Left renal cortex interstitium (tissue), 4 donors: ENCODE data around the gene NADK. TPM values are rescaled to one million over a fixed set of nuclear protein-coding genes. Genes with fewer than 3 reads are reported as not detected.

ENCODE experiments used
- DNase-seq, 4 donors: peaks; one replicate each; pipeline ENCODE4 v3.0.0-alpha.2; 2013; ENCODE audit warnings: low read depth in 4 of 4, low spot score in 2 of 4, missing footprints in 1 of 4
- polyA plus RNA-seq, 4 donors: library from polyadenylated mRNA; unstranded; fragments of 120-200 nt; gene quantifications; one replicate each; pipeline ENCODE4 v1.2.1, GENCODE V29; 2013; ENCODE audit not compliant: insufficient read length in 4 of 4

The NADK gene
- polyA plus RNA-seq, 4 donors: 40.8 to 62.0 (median 50.9) TPM

DNA sequence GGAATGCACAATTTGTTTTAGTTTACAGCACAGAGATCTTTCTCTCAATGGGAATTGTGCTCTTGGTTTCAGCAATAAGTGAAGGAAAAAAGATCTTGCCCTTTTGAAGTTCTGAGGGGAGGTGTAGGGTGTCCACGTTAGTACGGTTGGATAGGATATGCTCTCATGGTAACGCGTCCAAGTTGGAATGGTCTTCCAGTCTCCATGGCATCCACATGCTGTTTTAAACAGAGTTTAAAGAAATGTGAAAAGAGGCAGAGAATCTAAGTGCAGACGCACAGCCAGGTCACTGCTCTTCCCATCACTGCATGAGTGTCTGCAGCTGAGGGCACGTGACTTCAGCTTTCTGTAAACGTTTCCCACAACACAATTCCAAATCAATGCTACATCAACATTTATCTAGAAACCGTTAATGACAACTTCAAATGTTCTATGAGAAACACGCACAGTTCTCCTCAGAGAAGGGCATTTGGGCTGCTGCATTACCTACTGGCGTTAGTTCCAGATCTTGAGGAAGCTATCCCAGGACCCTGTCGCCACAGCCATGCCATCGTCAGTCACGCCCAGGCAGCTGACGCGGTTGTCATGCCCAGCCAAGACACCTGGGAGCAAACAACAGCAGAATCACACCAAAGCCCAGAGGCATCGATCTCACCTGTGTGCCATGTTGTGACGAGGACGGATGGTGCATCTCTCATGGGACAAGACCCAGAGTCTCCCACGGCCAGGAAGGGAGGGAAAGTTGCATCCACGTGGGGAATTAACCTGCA is 8.8 kb upstream of the NADK start:
- no peak for DNase-seq

DNA sequence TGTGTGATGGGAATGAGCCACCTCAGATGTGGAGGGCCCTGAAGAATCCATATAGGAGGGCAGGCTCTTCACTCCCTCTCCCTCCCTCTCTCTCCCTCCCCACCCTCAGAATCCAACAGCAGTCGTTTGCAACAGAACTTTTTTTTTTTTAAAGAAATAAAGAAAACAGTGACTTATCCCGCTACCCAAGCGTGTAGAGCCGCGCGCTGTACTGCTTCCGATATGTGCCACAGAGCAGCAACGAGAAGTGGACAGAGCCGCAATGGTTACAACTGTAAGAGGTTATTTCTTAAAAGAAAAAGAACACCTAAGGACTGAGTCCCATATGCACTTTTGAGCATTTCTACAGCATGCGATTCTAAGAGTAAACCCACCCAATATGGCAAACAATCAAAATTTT is 7.4 kb upstream of the NADK start:
- no peak for DNase-seq

DNA sequence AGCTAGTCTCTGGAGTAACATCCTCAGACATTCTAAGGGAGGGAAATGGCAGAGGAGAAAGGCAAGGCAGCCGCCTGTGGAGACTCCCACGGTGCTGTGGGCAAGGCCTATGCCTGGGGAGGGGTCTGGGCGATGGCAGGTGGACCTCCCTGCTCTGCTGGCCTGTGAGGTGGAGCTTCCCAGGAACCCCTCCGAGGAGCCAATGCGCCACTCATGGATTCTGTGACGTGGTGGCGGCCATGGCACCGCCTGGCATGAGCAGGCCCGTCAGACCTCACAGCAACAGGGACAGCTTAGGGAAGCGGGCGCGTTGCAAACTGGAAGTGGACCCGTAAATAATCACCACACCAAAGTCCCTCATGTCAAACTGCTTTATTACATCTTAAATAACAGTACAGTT is 6.7 kb upstream of the NADK start:
- no peak for DNase-seq

DNA sequence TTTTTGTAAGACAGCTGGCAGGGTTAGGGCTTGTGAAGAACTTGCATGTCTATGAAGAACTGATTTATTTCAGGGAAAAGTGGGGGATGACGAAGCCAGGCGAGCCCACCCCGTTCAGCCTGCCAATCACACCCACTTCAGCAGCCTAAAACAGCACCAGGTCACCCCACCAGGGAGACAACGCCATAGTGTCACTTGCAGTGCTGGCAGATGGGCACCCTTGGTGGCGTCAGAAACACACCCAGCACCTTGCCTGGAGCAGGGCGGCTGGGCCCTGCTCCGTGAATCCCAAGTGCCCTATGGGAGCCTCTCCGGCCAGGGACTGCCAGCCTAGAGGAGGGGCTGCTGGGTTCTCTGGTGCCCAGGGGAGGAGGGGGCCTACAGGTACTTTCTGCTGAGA is 5.0 kb upstream of the NADK start:
- no peak for DNase-seq

DNA sequence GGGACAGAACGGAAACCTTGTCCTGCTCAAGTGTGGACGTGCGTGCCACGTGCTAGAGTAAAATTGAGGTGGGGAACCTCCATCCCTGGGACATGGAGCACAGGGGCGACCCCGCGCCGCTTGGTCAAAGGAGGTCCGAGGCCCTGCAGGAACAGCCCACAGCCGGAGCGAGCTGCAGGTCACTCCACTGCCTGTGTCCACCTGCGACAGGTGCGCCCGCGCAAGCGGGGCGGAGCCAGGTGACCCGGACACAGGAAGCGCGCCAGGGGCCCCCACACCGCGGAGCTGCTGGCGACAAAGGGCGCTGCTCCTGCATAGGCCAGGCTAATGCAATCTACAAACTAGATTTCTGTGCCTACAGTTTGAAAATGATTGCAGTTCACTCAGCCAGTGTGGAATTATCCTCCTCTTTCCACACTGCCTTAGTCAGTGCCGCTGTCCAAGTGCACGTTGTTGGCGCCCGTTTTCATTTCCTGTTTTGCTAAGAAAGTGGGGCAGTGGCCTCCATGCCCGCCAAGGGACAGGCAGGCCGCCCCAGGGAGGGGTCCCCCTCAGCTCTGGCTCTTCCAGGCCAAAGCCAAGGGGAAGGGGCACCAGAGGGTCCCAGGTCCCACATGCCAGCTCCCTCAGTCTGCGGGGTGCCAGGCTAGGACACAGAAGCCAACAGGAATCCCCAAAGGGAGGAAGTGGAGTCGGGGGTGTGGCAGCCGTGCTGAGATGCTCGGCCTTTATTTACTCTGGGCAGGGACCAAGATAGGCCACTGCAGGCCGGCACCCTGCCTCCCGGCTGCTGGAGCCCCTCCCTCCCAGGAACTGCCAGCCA is 4.3 kb upstream of the NADK start:
- no peak for DNase-seq

DNA sequence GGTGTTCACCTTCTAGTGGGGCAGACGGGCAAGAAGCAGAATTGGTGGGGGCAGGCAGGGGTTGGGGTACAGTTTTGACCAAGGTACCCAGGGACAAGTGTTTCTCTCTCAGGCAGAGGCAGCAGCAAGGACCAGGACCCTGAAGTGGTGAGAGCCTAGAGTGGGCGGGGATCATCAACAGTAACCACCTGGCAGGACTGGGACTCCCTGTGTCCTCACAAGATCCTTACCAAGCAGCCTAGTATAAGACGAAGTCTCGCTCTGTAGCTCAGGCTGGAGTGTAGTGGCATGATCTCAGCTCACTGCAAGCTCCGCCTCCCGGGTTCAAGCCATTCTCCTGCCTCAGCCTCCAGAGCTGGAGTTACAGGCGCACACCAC is 3.2 kb upstream of the NADK start:
- no peak for DNase-seq

DNA sequence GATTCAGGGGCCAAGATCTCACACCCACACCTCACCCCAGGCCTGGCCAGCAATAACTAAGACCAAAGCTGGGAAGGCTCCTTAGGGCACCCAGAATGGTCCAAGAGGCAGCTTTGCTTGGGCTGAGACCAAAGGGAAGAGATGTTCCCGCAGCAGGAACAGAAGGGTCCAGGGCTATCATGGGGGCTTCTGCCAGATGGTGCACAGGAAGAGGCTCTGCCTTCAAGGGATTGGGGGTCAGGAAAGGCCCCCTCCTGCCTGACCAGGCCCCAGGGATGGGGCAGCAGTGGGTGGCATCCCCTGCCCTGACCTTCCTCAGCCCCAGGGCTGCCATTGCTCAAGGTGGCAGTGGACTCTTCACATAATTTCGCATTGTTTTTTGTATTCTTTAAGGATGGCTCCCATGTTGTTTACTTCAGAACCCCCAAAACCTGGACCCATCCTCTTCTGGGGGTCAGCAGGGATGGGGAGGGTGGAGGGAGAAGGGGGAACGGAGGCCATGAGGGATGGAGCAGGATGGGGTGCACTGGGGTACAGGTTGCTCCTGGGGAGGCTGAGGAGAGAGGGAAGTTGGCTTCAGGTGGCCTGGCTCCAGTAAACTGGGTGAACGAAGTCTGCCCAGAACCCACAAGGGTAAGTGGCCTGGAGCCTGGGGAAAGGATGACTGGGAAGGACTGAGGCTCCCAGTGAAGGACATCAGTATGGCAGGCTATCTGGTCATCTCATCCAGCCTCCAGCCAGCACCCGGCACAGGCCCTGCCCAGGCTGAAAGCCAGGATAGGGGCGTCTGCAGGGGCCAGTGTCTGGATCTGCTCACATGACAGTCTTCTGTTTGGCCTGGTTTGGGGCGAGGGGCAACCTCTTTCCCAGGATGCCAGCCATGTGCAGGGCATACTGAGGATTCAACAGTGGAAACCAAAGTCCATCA is 2.6 kb upstream of the NADK start:
- DNase-seq: no peak

DNA sequence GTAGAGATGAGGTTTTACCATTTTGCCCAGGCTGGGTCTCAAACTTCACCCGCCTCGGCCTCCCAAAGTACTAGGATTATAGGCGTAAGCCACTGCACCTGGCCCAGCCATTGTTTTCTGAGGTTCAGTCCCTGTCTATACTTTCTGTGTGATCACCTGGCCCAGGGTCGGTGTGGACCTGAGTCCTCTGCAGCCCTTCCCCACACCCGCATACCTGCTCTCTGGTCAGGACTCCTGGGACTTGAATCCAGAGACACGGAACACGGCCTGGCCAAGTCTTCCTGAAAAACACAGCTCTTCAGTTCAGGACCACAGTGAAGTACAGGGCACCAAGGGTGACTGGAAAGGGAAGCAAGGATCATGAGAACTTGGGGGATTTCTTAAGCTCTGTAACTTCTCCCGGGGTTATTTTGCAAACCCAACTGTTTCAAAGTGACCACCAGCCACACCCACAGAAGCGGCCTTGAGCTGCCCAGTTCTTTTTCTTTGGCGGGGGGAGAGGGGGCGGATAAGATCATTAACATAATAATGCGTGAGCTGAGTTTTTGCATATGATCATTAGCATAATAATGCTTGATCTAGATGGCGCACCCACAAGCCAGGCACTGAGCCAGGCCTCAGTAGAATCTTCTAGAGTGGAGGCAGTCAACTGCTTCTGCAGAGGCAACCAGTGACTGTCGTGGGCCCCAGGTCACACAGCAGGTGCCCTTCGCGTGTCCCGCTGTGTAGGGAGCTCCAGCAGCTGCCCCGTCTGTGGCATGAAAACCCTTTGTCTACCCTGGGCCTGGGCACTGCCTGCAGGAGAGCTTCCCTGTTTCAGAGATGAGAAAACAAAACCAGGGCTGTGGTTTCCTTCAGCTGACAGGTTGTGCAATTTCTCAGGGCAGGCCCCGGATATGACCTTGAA is 1.7 kb upstream of the NADK start:
- DNase-seq: no peak

DNA sequence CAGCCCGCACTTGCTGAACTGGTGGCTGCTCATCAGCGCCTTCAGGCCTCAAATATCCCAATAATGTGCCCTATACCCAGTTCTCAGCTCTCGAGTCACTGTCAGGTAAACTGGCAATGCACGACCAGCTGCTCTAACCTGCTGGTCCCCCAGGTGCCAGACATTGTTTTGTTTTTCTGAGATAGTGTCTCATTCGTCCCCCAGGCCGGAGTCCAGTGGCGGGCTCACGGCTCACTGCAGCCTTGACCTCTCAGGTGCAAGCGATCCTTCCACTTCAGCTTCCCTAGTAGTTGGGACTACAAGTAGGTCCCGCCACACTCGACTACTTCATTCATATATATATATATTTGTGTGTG is 1.0 kb upstream of the NADK start:
- no peak for DNase-seq

DNA sequence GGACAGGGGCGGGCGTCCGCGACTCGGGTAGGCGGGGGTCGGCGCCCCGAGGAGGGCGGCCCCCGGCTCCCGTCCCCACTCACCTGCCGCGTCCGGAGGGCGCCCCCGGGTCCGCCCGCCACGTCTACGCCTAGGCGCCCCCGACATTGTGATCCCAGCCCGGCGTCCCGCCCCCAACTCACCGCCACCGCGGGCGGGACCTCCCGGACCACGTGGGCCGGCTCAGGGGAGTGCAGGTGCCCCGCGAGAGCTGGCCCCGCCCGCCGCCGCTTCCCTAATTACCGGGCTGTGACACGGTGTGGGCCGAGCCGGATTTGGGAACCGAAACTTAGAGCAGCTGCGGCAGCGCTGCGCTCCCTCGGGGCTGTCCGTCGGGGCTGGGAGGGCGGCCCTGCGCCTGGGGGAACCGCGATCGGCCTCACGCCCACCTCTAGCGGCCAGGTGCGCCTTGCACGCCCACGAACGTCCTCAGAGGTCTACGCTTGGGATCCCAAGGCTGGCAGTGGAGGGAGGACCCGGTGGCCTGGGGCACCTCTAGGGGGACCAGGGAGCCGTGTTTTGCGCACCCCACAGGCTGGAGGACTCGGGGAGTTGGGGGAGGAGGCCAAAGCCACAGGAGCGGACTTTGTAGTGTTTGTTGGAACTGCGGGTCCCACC is 521 bp upstream of the NADK start:
- no peak for DNase-seq

DNA sequence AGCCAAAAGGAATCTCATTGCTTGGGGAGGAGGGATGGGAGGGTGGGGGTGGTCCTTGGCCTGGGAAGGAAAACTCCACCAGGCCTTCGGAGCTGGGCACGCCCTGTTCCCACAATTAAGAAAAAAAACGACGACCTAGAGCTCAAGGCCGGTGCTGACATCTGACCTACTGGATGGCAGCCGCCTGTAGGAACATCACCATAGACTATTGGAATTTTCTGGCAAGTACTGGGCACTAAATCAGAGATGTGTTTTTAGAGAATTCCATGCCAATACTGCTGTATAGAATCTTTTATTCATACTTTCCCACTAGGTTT is 729 bp downstream of the NADK start:
- DNase-seq: no peak

DNA sequence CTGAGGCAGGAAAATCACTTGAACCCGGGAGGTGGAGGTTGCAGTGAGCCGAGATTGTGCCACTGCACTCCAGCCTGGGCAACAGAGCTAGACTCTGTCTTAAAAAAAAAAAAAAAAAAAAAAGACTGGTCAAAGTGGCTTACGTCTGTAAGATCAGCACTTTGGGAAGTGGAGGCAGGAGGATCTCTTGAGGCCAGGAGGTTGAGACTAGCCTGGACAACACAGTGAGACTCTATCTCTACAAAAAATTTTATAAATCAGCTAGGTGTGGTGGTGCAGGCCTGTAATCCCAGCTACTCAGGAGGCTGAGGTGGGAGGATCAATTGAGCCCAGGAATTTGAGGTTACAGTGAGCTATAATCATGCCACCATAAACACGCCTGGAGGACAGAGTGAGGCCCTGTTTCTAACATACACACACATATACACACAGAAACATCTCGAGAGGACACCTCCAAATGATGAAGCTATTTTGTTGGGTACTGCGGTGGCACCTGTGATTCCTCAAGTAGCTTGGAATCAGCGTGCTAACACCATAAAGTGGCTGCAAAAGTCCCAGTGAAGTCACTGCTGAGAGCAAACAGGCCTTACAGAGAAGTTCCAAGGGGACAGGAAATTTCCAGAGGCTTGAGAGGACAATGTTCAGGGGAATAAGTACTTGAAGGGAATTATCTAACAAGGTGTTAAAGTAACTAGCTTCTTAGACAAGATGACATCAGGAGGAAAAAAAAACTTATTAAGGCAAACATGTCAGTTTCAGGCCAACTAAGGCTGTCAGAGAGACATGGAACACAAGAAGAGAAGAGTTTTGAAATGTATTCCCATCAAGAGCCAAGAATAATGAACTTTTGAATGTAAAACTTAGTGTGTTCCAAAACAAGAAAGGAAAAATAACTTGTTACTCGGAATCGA is 1.3 kb downstream of the NADK start:
- DNase-seq: no peak

DNA sequence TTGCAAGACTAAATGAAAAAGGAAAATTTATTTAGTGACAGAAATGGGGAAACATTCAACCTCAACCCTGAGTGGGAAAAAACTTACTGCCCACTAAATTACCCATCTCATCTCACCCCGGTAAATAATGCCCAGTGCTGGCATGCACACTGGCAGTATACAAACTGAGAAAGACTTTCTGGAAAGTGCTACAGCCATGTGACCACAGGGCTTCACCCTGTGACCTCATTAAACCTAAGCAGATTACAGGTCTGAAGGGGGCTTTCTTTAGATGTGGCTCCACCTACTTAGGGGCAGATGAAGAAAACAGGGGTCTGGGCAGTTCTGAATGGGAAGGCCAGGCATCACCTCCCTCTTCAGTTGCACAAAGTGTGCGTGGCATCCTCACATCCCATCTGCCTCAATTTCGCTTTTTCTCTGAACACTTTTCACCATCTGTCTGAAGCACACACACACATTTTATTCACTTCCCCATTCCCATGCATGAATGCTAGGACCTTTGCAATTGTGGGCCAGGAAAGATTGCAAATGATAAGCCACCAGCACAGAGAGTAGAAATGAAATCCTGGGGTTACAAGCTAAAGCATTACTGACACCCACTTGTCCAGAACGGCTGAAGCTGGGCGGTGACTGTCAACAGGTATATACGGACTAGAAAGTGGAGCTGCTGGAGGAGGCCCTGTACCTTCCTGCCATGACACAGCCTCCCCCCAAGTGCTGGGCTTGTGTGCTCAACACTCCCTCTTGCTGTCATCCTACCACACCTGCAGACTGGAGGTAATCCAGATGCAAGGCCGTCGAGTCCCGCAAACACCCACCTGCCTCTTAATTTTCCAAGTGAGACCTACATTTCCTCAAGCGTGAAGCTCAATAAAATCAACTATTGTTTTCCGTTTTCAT is 2.7 kb downstream of the NADK start:
- DNase-seq: no peak

DNA sequence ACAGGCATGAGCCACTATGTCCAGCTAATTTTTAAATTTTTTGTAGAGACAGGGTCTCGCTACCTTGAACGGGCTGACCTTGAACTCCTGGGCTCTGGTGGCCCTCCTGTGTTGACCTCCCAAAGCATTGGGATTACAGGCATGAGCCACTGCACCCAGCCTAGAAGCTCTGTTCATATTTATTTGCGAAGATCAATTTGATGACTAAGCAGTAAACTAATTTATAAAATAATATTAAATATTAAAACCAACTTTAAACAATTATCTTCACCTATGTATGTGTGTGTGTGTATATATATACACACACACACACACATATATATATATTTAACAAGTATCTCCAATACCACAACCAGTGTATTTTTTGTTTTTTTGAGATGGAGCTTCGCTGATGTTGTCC is 4.4 kb downstream of the NADK start:
- DNase-seq: no peak

DNA sequence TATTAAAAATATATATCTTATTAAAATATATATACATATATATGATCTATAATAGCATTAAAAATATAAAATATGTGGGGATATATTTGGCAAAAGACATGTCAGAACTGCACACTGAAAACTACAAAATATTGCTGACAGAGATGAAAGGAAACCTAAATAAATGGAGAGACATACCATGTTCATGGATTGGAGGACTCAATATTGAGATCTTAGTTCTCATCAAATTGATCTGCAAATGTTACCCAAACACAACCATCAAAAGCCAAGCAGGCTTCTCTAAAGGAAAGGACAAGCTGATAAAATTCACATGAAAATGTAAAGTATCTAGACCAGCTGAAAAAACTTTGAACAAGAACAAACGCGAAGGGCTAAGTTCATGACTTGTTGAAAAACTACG is 7.2 kb downstream of the NADK start:
- no peak for DNase-seq

DNA sequence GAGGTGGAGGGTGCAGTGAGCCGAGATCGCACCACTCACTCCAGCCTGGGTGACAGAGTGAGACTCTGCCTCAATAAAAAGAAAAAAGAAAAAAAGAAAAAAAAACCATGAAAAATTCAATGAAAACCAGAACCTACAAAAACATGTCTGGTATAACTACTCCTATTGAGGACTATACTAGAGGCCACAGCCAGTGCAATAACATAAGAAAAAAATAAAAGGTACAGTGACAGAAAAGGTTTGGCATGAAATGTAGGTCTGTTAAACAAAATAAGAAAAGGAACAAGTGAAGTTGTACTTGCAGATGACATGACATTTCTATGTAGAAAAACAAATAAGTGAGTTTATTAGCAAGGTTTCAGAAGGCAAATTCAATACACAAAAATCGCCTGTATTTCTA is 8.2 kb downstream of the NADK start:
- no peak for DNase-seq

DNA sequence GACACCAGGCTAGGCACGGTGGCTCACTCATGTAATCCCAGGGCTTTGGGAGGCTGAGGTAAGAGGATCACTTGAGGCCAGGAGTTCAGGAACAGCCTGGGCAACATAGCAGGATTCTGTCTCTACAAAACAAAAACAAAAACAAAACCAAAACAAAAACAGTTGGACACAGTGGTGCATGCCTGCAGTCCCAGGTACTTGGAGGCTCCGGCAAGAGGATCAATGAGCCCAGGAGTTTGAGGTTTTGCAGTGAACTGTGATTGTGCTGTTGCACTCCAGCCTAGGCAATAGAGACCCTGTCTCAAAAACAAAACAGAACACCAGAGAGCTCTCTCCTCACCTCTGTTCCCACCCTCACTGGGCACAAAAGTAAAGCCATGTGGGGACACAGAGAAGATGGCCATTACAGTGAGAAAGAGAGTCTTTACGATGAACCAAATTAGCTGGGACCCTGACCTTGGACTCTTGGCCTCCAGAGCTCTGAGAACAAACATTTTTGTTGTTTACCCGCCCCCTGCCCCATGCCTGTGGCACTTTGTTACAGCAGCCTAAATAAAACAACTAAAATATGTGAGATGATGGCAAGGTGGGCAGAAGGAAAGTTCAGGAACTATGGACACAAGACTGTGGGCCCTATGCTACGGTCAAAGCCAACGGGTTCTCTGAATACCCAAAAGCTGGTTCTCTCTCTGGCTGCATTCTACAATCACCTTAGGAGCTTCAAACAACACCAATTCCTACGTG is 9.8 kb downstream of the NADK start:
- DNase-seq: no peak
